HG02943 (cell line): ENCODE data around the gene ATP5PO.

ENCODE experiments used
- ATAC-seq: cut with Tn5 transposase; IDR thresholded peaks from one replicate; pipeline ENCODE4 v1.9.1; 2021; ENCODE audit warnings: mild to moderate bottlenecking, low read depth, moderate library complexity; ENCODE audit not compliant: unreplicated experiment

The ATP5PO gene

DNA sequence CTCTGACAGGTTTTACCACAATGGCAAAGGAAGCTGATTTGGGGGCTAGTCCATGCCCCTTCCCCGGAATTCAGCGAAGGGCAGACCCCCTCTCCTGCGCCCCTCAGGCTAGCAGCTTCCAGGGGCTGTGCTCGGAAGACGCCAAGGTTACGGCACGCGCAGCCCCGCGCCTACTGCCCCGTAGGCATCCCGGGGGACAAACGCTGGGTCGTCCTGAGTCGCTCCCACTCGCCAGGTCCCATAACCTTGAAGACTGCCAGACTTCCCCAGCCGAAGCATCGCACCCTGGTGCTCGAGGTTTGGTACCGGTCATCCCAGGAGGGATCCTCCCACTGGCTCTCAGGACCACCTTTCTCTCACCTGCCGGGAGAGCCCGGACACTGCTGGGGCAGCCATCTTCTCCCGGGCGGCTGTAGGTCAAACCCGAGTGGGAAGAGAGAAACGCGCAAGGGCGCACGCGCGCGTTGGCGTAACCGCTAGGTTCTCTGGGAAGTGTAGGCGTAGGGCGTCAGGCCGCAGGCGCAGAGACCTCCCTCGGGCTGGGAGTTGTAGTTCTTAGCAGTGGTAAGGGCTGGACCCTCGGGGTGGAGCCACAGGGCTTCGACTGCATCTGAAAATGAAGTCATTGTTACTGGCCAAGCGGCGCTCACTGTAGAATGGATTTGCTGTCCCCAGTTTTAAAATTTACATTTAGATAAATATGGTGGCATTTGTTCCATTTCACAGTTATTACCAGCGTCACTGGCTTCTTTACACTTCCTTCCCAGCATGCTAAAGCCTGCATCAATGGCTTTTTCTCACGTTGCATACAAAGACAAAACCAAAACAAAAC, at the start of gene ATP5PO:
Gene ATP5PO (minus strand): TSS at position 437 of the 832 bp plus-strand sequence. CDS start 41 bp downstream, at position 396.
- ATAC-seq = peak; percentile 97

- no peak for ATAC-seq
Measured at GRCh38 chr21:33964706-33965325, 49.2 kb upstream of the ATP5PO start.

DNA sequence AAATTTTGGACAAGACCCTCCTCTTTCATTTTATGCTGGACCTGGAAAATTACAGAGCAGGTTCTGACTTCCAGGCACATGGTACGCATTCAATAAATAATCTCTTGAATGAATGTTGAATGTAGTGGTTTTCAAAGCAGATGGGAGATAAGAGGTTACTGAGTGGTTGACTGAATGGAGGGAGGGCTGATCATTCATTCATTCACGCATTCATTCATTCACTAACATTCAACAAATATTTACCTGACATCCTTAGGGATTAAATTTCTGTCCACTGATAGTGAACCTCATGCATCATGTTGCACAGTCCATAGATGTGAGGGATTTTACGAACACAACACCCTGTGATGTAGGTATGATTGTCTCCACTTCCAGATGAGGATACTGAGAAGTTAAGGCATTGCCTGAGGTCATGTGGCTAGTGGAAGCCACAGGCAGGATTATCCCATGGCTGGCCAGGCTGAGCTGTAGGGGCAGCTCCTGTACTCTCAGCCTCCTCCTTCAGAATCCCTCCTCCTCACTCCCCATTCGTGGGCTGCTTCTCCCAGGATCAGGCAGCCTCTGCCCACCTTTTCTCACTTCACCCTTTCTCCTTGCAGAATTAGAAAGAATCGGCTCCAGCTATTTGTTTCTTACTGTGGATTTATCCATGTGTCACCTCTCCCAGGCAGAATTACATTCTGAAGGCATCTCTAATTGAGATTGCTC, 48.4 kb upstream of the ATP5PO start:
- ATAC-seq = no peak

GRCh38 chr21:33962290-33962689, 46.7 kb upstream of the ATP5PO start:
- ATAC-seq = no peak

- ATAC-seq = no peak
Measured at GRCh38 chr21:33961061-33961460, 45.5 kb upstream of the ATP5PO start.

DNA sequence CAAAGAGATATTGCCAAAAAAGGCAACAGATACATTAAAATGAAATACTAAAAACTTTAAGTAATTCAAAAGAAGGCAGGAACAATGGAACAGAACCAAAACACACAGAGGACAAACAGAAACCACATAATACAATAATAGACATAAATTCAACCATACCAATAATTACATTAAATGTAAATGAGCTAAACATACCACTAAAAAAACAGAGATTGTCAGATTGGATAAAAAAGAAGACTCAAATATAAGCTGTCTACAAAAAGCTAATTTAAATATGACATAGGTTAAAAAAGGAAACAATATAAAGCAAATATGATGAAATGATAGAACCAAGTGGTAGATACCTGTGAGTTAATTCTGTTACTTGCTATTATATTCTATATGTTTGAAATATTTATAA, 44.1 kb upstream of the ATP5PO start:
- no peak for ATAC-seq

DNA sequence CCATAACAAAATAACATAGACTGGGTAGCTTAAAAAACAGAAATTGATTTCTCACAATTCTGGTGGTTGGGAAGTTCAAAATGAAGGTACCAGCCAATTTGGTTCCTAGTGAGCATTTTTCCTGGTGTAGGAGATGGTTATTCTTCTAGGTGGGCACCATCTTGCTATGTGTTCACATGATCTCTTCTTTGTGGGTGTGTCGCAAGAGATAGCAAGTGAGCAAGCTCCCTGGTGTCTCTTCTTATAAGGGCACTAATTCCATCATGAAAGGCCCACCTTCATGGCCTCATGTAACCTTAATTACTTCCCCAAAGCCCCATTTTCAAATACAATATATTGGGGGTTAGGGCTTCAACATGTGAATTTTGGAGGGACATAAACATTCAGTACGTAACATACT, 38.8 kb upstream of the ATP5PO start:
- no peak for ATAC-seq

- no peak for ATAC-seq
Measured at GRCh38 chr21:33951276-33952178, 35.9 kb upstream of the ATP5PO start.

- ATAC-seq = no peak
Measured at GRCh38 chr21:33950431-33951079, 35.0 kb upstream of the ATP5PO start.

DNA sequence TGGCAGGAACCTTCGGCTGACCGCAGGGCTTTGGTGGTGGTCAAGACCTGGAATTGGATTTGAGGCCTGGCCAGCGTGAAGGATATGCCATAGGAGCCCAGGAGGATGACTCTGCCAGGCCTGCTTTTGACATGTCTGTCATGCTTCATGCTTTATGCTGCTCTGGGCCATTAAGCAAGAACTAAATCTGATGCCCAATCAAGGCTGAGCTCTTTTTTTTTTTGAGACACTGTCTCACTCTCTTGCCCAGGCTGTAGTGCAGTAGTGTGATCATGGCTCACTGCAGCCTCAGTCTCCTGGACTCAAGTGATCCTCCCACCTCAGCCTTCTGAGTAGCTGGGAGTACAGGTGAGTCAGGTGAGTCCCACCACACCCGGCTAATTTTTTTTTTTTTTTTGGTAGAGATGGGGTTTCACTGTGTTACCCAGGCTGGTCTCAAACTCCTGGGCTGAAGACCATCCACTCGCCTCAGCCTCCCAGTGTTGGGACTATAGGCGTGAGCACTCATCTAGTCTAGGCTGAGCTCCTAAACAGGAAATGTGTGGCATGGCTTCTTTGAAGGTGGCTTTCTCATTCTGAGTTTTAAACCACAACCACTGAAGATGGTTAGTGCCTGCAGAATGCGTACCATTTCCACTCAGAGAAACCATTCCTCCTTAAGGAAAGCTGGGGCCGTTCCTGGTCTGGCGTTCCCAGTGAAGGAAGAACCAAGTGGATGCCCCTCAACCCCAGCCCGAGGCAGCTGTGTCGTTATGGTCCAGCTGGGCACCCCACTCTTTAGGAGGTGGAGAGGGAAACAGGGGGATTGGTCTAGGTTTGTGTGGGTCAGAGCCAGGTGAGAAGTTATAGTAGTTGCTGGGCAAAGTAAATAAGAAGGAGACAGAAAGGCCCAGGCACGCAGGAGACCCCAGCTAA, 34.2 kb upstream of the ATP5PO start:
- ATAC-seq = peak; percentile 38

DNA sequence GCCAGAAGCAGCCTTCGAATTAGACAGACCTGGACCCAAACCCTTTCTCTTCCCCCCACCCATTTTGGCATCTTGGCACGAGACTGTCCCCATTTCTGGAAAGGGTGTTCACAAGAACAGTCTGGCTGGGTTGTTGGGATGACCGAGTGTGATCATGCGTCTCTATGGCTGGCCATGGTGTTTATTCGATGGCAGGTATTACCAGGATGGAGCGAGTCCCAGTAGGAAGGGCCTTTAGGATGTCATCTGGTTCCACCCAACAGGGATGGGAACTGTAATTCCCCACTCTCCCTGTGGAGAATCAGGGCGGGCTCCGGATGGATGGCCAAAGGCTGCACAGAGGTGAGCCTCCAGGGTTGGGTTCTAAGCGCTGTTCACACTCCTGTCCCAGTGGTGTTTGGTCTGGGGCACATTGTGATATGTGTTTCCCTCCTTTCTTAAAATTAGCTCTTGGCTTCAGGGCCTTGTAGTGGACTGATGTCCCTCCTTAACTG, 33.4 kb upstream of the ATP5PO start:
- ATAC-seq = no peak

GRCh38 chr21:33948096-33948950, 32.7 kb upstream of the ATP5PO start:
- peak; percentile 52 for ATAC-seq

- peak; percentile 41 for ATAC-seq
Measured at GRCh38 chr21:33947451-33948095, 32.0 kb upstream of the ATP5PO start.

DNA sequence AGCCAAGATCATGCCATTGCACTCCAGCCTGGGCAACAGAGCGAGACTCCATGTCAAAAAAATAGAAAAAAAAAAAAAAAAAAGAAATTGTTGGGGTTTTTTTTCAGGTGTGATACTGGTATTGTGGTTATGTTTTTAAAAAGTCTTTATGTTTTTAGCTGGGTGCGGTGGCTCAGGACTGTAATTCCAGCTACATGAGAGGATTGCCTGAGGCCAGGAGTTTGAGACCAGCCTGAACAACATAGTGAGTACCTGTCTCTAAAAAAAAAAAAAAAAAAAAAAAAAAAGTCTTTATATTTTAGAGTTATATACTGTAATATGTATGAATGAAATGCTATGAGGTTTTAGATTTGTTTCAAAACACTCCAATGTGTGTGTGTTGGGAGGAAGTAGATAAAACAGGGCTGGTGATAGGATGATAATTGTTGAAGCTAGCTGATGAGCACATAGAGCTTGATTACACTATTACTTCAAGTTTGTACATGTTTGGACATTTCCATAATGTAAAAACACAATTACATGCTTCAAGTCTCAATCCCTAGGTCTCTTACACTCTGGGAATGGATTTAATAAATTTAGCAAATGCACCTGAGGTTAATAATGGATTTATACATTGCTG, 30.2 kb upstream of the ATP5PO start:
- no peak for ATAC-seq

- ATAC-seq = no peak
Measured at GRCh38 chr21:33944185-33944763, 28.7 kb upstream of the ATP5PO start.

DNA sequence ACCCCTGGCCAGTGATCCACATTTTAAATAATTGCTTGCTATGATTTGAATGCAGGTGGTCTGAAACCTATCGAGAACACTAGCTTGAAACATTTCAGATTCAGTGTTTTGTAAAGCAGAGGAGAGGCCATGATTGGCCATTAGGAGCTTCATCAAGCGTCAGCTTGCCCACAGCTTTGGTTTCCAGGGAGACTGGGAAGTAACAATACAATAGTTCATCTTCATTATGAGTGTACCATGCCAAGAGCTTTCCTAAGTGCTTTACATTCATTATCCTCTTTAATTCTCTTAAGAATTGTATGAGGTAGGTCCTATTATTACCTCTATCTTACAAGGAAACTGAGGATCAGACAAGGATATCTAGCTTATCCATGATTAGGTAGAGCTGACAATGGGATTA, 27.7 kb upstream of the ATP5PO start:
- ATAC-seq = no peak
